NCI-H1694 (cell line): Measurements from ENCODE around the gene FAM120A.

Source experiments
- DNase-seq: peaks from one replicate; lab custom pipeline; 2025; lab: John Stamatoyannopoulos, UW

FAM120A gene

DNA sequence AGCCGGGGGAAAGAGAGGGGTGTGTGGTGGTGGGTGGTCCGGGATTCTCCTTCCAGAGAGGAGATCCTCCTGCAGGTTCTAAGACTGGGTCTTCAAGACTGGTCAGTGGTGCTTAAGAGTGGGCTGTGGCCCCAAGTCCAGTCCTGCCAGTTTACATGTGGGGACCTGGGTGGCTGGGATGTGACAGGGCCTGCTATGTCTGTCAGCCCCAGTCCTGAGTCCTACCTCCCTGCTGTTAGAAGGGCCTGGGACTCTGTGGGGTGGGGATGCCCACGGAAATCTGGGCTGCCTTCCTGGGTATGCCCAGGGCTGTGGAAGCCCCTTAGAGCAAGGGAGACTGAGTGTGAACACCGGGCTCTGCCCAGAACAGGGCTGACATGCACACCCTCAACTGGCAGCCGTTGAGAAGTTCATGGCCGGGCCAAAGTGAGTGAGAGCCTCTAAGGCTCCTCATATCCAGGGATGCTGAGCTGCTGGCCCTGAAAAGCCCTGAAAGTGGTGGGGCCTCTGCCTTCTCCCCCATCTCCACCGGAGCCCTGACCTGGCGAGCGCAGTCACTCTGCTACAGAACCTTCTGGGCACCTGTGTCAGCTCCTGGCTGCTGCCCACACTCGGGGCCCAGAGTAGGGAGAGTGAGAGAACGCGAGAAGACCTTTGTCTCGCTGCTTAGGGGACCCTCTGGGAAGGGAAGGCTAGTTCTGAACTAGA lies 126.6 kb downstream of the FAM120A start:
- DNase-seq: no peak

DNA sequence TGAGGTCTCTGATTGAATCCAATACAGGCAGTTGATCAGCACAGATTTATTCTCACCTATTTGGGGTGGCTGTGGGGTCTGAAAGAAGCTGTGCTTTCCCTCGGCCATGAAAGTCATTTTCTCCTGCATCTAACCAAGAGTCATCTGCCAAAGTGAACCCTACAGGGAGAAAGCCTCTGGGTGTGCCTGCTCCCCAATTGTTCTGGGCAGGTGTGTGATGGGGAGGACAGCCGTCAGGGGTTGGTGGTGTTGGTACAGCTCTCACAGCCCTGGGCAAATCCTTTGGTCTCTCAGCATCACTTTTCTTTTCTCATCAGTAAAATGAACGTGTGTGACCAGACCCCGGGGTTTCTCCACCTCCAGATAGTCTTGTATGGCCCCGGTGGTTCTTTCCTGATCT lies 127.4 kb downstream of the FAM120A start:
- DNase-seq: no peak

DNA sequence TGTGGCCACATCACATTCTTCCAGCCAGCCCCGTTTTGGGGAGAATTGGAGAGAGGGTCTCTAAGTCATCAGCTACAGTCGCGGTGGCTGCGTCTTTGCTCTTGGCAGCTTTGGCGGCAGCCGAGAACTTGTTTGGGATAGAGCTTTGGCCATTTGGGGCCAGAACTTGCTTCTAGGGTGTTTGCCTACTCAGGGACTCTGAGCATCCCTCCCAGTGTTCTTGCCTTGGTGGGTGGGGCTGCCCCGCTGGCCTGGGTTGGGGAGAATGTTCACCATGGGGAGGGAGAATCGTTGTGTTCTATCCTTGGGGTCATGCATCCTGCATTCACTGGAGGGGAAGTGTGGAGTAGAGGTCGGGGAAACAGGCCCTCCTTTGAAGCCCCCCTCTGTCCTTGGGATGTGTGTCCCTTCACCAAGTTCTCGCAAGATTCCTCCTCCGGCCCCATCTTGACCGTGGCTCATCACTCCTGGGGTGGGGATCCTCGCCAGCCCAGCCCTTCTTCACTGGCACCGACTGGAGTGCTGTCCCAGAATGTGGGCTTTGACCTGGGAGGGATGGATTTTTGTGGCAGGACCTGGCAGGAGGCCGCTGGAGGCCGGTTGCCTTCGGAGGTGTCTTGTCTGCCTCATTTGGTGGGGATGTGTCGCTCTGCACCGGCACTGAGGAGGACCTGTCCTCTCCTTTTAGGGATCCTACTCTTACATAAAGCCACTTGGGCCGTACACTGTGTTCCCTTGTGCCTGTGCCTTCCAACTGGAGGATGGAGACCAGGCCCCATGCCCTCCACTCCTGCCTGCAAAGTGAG lies 128.4 kb downstream of the FAM120A start:
- DNase-seq: no peak

DNA sequence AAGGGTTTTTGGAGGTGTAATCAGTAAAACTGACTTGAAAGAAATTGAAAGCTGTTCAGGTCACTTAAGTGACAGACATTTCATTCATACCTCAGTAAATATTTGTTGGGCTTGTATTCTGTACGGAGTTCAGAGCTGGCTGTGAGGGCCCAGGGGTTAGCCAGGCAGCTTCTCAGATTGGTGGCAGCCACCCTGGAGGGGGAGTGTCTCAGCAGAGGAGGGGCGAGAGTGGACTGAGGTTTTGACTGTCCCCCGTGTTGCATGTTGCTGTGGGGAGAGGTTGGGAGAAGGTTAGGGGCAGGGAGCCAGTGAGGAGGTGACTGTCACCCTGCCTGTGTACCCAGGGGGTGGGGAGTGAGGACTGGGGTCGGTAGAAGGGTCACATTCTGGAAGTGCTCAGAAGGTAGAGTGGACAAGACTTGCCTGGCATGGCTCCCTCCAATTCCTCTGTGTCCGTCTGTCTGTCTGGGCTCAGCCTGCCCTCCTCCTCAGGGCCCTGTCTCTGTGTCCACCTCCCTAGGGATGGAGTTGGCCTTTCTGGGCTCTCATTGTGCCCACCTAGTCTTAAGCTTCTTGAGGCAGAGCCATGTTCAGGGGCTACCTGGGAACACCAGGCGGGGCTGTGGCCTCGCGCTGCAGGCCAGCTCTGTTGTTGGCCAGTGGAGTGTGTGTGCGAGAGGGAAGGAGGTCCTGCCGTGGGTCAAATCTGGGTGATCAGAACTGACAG lies 129.3 kb downstream of the FAM120A start:
- DNase-seq: no peak

DNA sequence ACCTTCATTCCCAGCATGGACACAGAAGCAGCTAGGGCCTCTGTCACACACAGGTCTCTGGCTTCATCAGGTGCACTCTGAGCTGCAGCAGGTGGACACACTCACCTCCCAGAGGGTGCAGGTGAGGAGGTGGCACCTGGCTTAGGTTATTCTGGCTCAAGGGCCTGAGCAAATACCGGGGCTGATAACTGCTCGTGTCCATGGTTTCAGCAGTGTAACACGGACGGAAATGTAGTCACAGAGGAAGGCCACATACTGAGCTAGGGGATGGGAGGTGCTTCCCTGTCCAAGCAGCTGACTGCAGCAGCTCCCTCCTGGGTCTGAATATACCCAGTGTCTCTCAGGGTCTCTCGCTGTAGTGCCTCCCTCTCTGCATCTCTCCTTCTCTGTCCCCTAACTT lies 130.6 kb downstream of the FAM120A start:
- DNase-seq: no peak

DNA sequence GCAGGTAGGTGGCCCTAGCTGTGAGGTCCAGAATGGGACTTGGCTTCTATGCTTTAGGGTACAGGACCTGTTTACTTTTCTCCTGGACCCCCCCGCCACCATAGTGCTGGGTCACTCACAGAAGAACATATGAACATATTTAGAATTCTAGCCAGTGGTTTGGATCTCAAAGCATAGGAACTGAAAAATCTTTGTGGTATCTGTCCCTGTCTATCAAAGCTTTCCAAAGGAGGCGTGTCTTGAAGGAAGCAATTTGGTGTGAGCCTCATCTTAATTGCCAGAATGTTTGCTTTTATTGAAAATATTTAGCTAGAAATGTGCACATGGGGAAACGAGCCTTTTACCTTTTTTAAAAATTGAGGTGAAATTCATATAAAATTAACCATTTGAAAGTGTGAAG lies 131.1 kb downstream of the FAM120A start:
- DNase-seq: no peak

DNA sequence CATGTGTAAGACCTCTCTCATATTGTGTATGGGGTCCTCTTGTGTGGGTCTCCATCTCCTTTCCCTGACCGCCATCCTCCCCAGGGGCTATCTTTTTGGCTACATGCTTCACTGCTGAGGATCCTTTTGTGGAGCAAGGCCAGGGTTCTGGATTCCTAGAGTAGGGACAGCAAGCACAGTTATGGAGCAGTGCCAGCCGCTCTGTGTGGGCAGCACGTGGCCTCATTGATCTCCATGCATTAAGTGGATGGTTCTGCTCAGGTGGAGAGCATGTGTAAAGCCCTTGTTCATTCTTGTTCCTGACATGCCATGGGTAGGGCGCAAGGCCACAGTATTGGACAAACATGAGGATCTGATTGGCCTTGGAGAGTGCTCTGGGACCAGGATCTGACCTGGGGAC lies 133.8 kb downstream of the FAM120A start:
- no peak for DNase-seq

DNA sequence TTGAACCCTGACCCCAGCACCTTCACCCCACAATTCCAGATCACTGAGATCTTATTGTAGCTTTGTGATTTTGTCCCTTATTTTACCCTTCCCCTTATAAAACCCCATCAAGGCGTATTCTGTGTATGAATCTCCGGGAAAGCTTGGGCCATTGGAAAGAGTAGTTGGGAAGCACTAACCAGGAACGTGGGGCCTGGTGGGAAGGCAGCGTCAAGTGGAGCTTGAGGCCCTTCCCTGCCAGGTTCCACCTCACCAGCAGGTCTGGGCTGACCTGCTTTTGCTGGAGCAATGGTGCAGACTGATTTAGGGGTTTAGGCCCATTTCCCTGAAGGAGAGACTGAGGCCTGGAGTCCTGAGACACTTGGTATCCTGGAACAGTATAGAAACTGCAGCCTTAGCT lies 134.2 kb downstream of the FAM120A start:
- no peak for DNase-seq

DNA sequence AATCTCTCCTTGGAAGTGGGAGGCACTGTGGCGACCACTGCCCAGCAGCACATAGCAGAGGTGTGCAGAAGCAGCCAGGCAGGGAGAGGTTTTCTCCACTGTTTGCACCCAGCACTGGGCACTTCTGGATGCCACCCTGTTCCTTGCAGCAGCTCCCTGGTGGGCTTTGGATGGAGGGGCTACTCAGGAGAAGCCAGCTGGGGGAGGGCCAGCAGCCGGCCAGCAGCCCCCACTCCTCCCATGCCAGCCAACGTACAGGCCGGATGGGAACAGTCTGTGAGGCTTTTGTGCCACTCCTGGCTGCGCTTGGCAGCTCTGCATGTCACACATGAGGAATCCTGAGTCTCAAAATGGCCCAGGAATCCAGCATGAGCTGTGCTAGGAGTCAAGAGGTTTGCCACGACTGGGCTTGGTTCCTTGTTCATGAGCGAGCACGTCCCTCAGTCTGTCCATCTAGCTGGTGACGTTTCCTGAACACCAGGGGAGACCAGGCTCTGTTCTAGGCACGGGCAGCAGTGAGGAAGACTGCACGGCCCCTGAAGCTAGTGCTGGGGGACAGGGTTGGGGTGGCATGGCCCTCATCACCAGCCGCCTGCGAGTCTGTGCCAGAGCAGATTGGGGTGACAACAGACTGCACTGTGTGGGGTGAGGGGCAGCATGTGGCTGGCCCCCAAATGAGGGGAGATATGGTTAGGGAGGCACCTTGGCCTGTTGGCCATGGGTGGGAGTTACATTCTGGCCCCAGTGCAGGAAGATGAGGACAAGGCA lies 135.0 kb downstream of the FAM120A start:
- no peak for DNase-seq

DNA sequence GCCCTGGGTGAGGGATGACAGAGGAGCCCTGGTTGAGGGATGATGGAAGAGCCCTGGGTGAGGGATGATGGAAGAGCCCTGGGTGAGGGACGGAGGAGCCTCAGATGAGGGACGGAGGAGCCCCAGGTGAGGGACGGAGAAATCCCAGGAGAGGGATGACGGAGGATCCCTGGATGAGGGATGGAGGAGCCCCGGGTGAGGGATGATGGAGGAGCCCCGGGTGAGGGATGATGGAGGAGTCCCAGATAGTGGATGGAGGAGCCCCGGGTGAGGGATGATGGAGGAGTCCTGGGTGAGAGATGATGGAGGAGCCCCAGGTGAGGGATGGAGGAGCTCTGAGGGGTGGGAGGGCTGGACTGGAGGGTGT lies 135.8 kb downstream of the FAM120A start:
- no peak for DNase-seq

DNA sequence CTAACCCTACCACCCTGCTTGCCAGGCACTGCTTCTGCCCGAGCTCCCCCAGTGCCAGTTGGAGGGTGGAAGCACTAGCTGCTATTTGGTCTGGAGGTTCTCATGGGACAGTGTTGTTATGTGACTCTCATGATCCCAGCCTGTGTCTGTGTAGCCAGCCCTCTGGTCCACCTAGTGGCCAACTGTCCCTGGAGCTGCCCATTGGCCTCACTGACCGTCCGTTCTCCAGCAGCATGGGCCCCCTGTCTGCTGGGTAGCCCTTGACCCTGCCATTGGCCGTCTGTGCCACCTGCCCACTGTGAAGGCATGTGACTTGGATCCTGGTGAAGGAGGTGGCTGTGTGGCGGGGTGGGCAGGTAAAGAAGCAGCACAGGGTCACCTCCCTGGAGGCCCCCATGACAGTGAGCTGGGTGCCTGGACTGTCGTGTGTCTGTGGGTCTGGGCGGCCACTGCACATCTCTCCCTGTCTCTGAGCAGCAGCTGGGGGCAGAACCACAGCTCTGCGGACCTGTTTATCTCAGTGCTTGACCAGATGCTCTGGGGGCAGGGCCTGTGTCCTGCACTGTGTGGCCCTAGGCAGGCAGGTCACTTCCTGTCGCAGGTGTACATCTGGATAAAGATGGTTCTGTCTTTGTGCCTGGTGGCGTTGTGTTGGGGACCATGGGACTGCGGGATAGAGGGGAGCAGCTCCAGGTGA lies 136.3 kb downstream of the FAM120A start:
- no peak for DNase-seq

DNA sequence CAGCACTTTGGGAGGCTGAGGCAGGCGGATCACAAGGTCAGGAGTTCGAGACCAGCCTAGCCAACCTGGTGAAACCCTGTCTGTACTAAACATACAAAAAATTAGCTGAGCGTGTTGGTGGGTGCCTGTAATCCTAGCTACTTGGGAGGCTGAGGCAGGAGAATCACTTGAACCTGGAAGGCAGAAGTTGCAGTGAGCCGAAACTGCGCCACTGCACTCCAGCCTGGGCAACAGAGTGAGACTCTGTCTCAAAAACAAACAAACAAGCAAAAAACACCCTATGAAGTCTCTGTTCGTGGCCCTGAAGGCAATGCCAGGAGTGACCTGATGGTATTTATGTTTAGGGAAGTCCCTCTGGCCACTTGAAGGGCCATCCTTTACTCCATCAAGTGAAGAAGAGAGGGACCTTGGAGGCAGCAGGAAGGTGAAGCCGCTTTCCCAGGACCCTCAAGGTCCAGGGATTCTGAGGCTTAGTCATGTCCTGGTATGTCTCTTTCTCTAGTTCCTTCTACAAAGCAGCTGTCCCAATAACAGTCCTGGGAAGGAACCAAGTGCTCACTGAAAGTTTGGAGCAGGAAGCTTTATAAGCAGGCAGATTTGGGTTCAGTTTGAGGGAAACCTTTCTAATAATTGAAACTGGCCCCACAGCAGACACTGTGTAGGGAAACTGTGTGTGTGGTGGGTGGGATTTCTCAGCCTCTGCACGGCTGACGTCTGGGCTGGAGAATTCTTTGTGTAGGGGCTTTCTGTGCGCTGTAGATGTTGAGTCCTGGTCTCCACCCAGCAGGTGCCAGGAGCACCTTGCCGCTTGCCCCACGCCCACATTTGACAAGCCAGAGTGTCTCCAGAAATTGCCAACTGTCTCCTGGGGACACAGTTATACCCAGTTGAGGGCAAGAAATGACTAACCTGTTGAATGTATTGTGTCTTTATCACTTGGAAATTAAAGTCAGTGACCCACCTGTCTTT lies 137.4 kb downstream of the FAM120A start:
- no peak for DNase-seq

DNA sequence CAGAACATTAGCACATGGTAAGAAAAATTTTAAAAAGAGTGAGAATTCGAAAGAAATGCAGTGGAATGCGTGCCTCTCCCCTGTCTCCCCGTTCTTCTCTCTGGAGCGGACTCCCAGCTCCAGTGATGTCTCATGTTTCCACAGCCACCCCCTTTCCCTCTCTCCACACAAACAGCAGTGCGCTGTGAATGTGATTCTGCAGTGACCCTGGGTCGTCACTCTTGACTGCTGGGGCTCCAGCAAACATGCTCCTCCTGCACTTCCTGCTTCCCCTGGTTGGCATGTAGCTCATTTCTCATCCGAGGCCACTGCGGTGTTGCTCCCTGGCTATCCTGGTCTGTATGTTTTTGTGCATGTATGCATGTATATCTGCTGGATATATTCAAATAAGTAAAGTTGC lies 138.2 kb downstream of the FAM120A start:
- no peak for DNase-seq

DNA sequence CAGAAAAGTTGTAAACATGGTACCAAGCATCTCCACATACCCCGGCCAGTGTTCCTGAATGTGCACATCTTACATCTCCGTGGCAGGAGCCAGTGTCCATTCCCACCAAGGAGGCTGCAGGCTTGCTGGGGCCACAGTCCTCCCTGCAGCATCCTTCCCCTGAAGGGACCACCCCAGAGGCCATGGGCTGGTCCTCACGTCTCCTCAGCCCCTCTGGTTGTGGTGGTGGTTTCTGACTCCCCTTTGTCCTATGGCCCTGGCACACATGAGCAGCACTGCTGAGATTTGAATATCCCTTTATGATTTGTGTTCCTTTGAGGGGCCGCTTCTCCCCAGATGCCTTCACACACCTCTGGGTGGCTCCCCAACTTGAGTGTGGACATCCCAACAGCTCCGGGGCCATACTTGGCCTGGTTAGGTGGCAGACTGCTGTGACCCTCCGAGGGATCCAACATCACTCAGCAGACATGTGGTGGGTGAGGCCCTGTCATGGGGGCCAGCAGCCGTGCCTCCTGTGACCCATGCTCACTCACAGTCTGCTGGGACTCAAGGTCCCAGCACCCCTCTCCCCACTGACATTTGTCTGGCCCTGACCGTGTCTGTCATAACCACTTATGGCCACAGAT lies 139.2 kb downstream of the FAM120A start:
- DNase-seq: no peak

DNA sequence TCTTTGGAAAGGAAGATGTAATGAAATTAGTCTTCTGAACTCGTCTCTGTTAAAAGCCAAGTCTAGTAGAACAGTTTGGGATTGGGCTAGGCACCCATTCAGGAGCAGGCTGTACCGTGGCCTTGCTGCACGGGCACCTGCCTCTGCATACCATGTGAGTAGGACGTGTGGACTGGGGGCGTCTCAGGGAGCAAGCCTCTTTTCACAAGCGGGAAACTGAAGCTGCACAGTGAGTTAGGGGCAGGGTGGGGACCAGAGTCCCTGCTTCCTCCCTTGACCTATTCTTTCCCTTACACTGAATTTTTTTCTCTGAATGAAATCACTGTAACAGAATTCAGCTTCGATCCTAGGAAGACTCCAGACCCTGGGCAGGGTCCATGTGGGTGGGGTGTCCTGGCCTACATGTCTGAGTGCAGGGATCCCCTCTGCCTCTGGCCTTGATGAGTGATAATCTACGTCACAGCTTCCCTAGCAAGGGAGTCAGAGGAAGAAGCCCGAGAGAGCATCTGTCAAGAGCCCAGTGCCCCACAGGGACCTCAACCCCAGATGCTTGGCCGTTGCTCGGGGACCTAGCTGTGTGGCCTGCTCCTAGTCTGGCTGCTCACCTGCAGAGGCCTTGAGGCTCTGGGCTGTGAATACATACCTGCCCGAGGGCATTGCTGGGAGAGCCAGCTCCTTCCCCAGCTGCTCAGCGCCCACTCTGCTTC lies 140.0 kb downstream of the FAM120A start:
- no peak for DNase-seq

DNA sequence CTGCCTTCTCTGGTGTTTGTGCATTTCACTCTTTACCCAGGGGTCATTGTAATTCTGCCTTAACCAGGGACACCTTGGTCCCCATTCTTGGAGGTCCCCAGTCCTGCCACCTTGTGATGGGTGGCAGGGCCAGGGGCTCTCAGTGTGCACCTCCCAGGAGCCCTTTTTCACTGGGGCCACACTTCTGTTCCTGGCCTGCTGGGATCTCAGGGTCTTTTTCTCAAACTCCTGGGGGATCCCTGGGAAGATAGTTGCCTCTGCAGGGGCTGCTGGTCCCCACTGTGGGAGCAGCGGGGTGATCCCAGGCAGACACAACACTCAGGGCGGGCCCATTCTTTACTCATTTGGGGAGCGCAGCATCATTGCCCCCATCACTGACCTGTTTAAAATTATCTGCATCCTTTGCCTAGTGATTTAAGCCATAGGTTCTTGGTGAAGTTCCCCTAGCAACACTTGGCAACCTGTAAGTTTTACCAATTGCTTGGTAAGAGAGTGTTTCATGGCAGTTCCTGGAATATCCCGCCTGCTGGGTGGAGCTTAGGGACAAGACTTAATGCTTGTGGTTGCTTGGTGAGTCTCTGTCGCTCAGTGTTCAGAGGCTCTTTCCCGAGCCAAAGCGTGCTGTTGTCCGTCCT lies 140.6 kb downstream of the FAM120A start:
- DNase-seq: no peak

DNA sequence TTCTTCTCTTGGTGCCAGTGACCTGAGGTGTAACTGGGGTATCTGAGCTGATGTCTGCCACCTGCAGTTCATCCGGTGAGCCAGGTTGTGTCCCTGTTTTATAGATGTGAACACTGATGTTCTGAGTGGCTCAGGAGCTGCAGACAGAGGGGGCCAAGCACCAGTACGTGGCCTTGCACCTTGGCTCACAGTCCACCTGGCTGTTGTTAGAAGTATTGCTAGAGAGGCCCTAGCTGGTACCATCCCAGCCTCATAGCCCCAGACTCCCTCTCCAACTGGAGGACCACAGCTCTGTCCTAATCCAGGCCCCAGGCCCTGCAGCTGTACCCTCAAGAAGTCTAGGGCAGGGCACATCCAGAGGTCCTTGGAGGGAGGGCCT lies 141.1 kb downstream of the FAM120A start:
- DNase-seq: no peak

DNA sequence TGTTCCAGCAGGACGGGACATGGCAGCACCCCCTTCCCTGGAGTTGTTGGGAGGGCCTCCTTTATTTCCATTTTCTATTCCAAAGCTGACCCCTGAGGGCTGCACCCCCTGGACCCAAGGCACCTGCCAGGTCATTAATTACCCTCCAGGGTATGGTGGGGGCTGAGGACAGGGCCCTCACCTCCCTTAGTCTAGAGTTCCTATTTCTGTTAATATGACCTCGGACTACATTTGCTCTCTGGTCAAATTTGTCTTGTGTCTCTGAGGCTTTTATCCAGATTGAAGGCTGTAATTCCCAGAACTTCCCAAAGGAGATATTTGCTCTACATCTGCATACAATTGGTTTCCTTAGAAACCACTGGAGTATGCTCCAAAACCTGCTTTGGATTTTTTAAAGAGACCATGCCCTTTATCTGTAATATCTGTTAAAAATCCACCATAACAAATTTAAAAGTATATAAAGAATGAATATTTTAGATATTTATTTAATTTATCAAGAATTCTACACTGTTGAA lies 141.7 kb downstream of the FAM120A start:
- DNase-seq: no peak
